ENCODE measurements around the gene INSIG1. TPM values are rescaled to one million over a fixed set of nuclear protein-coding genes. Genes with fewer than 3 reads are reported as not detected.

INSIG1 gene
- total and polyA plus RNA-seq, 8 donors = 13.0 to 59.2 (median 37.1) TPM

DNA sequence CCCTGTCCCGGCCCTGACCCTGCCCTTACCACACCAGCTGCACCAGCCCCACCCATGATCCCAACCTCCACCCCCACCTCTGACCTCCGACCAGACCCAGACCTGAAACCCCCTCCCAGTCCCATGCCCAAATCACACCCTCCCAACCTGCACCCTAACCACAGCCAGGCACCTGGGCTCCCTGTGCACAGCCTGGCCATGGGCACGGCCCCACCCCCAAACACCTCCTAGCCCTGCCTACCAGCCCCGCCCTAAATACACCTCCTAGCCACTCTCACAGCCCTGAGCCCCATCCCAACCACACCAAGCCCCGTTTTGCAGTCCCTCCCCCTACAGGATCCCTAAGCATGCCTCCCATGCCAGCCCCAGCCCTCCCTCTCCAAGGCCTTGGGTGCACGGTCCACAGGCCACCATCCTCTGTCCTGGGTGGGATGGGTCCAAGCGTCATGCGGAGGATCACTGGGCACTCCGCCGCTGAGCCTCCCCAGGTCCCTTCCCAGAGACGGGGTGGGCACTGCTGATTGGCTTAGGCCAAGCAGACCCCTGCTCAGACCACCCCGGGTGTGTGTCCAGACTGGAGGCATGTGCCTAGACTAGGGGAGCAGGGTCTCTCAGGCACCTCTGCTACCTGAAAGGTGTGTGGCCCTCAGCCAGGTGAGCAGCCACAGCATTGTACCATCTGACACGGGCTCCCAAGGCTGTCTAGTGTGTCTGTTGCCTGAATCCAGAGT lies 30.1 kb downstream of the INSIG1 start:
- H3K4me3 ChIP-seq = no peak overlapping the region
- FAIRE-seq = no peak
- no peaks in the 10 kb centered on the region for H3K27me3 ChIP-seq
- no peaks in the 10 kb centered on the region for H3K9me3 ChIP-seq
- no peak for ATAC-seq
- no peaks in the 10 kb centered on the region for H3K4me1 ChIP-seq
- 81 to 84% methylated on average over 13 of the region's 13 CpGs for WGBS, 2 donors
- H3K27ac ChIP-seq = no peak overlapping the region
- DNase-seq = no peak
- H3K36me3 ChIP-seq = no peaks in the 10 kb centered on the region
- TF ChIP-seq, protein P1, sequence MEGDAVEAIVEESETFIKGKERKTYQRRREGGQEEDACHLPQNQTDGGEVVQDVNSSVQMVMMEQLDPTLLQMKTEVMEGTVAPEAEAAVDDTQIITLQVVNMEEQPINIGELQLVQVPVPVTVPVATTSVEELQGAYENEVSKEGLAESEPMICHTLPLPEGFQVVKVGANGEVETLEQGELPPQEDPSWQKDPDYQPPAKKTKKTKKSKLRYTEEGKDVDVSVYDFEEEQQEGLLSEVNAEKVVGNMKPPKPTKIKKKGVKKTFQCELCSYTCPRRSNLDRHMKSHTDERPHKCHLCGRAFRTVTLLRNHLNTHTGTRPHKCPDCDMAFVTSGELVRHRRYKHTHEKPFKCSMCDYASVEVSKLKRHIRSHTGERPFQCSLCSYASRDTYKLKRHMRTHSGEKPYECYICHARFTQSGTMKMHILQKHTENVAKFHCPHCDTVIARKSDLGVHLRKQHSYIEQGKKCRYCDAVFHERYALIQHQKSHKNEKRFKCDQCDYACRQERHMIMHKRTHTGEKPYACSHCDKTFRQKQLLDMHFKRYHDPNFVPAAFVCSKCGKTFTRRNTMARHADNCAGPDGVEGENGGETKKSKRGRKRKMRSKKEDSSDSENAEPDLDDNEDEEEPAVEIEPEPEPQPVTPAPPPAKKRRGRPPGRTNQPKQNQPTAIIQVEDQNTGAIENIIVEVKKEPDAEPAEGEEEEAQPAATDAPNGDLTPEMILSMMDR (IDR thresholded peaks at IDR 0.05) = no peak
- intact Hi-C loops (cut with DNase I) = no loop called here

DNA sequence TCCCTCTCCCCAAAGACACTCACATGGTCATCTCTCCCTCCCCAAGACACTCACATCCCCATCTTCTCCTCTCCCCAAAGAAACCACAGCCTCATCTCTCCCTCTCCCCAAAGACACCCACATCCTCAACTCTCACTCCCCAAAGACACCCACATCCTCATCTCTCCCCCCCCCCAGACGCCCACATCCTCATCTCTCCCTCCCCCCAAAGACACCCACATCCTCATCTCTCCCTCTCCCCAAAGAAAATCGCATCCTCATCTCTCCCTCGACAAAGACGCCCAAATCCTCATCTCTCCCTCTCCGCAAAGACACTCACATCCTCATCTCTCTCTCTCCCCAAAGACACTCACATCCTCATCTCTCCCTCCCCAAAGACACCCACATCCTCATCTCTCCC lies 31.5 kb downstream of the INSIG1 start:
- intact Hi-C loops (cut with DNase I) = no loop called here

DNA sequence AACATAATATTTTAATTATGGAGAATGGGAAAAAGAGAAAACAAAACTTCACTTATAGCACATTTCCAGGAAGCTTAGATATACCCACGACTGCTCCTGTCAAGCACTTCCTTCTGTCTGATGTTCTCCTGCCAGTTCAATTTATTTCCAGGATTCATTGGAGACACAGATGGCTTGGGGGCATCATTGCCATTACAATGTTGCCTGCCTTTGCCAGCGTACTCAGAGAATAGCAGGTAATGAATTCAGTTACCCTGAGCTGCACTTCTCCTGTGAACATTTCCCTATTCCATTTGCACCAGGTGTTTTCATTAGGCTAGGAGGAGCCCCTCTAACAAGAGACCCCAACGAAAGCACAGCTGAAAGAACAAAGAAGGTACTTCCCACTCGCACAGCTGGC lies 33.7 kb downstream of the INSIG1 start:
- TF ChIP-seq, protein P1 (IDR thresholded peaks at IDR 0.05) = no peak
- H3K4me1 ChIP-seq = peaks cover 0 to 5% (median 0%) of the 10 kb centered on the region in 3 donors
- DNase-seq = no peak
- intact Hi-C loops (cut with DNase I) = no loop called here
- WGBS, 2 donors = 69 to 76% methylated on average over 4 of the region's 4 CpGs
- no peaks in the 10 kb centered on the region for H3K9me3 ChIP-seq
- no peaks in the 10 kb centered on the region for H3K27me3 ChIP-seq
- no peak overlapping the region for H3K27ac ChIP-seq
- no peak overlapping the region for H3K4me3 ChIP-seq
- no peak for FAIRE-seq
- no peak for ATAC-seq
- no peaks in the 10 kb centered on the region for H3K36me3 ChIP-seq

More for the DNA sequence above, 31.5 kb downstream of the INSIG1 start:
- WGBS, 2 donors = 33% methylated on average over 1 of the region's 5 CpGs; no CpG with 5 or more reads in 1 of the 2 donors
- ATAC-seq (no peak), DNase-seq (no peak), FAIRE-seq (no peak)
- no peaks in the 10 kb centered on the region for H3K36me3 ChIP-seq
- H3K27ac ChIP-seq = no peak overlapping the region
- peaks cover 0 to 5% (median 0%) of the 10 kb centered on the region in 3 donors for H3K4me1 ChIP-seq
- H3K9me3 ChIP-seq = no peaks in the 10 kb centered on the region
- no peak overlapping the region for H3K4me3 ChIP-seq
- no peaks in the 10 kb centered on the region for H3K27me3 ChIP-seq
- TF ChIP-seq, protein P1 (IDR thresholded peaks at IDR 0.05) = no peak

DNA sequence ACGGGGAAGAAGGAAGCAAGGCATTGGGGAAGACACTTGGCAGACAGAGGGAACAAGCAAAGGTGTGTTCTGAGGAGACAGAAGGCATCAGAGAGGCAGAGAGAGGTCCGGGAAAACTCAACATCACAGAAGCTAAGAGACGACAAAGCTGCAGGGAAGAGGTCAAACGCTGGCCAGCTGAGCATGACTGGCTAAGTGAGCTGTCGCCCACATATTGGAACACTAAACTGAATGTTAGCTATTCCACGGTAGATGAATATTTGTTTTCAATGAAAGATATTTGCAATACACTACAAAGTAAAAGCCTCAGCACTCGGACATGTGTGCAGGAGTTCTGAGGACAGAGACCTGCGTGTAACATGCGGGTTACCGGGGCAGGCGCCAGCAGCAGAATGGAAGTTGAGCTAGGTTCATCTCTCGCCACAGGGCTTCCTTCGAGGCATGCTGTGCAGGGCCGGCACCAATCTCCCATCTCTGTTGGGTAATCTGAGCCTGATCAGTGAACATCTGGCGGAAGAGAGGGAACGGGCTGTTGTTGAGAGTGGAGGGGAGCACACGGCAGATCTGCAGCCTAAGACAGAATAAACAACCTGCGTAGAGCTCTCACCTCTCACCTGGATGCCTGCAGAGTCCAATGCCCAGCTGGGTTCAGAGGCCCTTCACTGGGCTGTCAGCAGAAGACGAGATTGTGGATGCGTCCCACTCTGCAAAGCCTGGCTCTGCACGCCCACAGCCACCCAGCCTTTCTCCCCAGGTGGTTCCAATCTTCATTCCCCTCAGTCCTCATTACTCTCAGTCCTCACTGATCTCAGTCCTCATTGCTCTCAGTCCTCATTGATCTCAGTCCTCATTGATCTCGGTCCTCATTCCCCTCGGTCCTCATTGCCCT lies 35.9 kb downstream of the INSIG1 start:
- H3K9me3 ChIP-seq = no peaks in the 10 kb centered on the region
- DNase-seq = no peak
- H3K27ac ChIP-seq = no peak overlapping the region
- no peak for ATAC-seq
- no peaks in the 10 kb centered on the region for H3K27me3 ChIP-seq
- H3K4me1 ChIP-seq = peaks cover 0 to 5% (median 4%) of the 10 kb centered on the region in 3 donors
- no peak overlapping the region for H3K4me3 ChIP-seq
- intact Hi-C loops (cut with DNase I) = no loop called here
- 82 to 85% methylated on average over 23 of the region's 23 CpGs for whole genome bisulfite sequencing, 2 donors
- TF ChIP-seq, protein P1 (IDR thresholded peaks at IDR 0.05) = no peak
- FAIRE-seq = no peak
- H3K36me3 ChIP-seq = no peaks in the 10 kb centered on the region
